HG02588 (cell line): ENCODE measurements around the gene ZNF213.

Experiments
- ATAC-seq: cut with Tn5 transposase; IDR thresholded peaks from one replicate; pipeline ENCODE4 v1.9.1; 2021; ENCODE audit warnings: mild to moderate bottlenecking, moderate library complexity; ENCODE audit not compliant: unreplicated experiment

The ZNF213 gene

DNA sequence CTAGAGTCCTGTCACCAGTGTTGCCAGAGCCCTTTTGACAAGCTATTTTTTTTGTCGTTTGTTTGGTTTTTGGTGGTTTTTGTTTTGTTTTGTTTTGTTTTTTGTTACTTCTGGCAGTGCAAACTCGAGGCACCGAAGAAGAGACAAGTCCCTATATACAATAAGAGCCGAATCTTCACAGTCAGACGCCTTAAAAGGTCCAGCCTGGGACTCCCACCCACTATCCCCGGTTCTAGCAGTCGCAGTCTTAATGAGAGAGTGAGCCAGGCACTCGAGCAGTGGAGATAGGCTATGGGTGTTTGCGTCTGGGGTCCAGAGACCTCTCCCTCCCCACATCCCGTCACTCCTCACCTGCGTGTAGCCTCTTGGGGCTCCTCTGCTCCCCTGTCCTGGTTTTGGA is 55.0 kb downstream of the ZNF213 start:
- ATAC-seq = no peak

DNA sequence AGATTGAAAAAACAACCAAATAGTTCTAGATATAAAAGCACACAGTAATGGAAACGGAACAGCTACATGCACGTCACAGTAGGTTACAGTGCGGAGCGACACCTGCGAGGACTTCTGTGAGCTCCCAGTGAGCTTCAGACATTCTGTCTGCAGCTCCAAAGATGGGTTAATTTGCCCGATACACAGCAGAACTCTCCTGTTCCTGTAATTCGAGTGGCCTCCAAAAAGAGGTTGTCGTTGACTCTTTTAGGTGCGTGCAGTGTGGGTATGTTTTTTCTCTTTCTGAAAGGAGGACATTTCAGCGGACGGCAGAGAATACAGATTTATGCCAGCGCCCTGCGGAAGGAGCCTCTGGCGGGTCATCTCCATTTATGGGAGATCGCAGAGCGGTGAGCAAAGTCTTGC is 56.1 kb downstream of the ZNF213 start:
- no peak for ATAC-seq
